Adrenal gland (tissue), 5 donors: ENCODE results near the gene SLC2A6.

ENCODE experiments used
- POLR2A ChIP-seq, 2 donors: fragments of 450-650 bp; IDR thresholded peaks; one replicate each; pipeline ENCODE4 v1.6.1; 2017; ENCODE audit warnings: antibody characterized with exemption in 2 of 2, mild to moderate bottlenecking in 2 of 2, moderate library complexity in 1 of 2
- TF ChIP-seq, protein P1 (sequence below), 6 experiments: fragments of 450-650 bp in 4 of 6; fragments of 200-600 bp in 2 of 6; sonication (generic) in 1 of 6; IDR thresholded peaks; 1 replicate in 5 of 6; 2 replicates in 1 of 6; pipeline versions ENCODE4 v1.5.1 to v1.8.0; 2016 to 2021; ENCODE audit warnings: antibody characterized with exemption in 6 of 6, mild to moderate bottlenecking in 2 of 6, moderate library complexity in 1 of 6
- donor health status: DM: no; HTN: no; CAD: no.

DNA sequence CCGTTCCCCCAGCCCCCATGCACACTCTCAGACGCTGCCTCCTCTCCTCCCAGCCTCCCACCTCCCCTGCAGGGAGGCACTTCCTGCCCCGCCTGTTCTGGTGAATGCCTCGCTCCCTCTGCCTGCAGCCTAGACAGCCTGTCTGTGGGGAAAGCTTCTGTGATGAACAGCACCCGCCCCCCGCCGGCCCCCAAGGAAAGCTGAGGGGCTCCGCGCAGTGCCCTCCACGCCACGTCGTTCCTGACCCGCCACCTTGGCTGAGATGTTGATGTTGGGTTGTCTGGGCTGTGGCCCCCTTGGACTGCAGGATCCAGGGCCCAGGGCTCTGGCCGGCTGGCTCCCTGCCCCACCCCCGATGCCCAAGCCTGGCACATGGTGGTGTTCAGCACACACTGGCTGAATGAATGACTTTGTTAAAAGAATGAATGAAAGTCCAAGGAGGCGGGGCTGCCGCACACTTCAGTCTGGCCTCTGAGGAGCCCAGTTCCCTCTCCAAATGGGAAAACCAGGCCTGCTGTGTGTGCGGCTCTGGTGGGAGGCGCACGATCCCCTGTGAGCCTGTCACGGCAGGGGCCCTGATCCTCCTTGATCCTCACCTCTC is 47.9 kb upstream of the SLC2A6 start:
- TF ChIP-seq, protein P1, sequence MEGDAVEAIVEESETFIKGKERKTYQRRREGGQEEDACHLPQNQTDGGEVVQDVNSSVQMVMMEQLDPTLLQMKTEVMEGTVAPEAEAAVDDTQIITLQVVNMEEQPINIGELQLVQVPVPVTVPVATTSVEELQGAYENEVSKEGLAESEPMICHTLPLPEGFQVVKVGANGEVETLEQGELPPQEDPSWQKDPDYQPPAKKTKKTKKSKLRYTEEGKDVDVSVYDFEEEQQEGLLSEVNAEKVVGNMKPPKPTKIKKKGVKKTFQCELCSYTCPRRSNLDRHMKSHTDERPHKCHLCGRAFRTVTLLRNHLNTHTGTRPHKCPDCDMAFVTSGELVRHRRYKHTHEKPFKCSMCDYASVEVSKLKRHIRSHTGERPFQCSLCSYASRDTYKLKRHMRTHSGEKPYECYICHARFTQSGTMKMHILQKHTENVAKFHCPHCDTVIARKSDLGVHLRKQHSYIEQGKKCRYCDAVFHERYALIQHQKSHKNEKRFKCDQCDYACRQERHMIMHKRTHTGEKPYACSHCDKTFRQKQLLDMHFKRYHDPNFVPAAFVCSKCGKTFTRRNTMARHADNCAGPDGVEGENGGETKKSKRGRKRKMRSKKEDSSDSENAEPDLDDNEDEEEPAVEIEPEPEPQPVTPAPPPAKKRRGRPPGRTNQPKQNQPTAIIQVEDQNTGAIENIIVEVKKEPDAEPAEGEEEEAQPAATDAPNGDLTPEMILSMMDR (IDR thresholded peaks at IDR 0.05): no peak
- no peak for TF ChIP-seq POLR2A (IDR thresholded peaks at IDR 0.05)
